Spinal cord (tissue), 10 donors: Measurements from ENCODE around the gene FDPS. TPM values are rescaled to one million over a fixed set of nuclear protein-coding genes. Genes with fewer than 3 reads are reported as not detected.

ENCODE experiments used
- DNase-seq, 6 donors: peaks; one replicate each; pipeline versions ENCODE4 v3.0.0 to v3.0.0-alpha.2; 2013 to 2015; ENCODE audit warnings: low spot score in 6 of 6, low read depth in 4 of 6
- H3K27ac ChIP-seq: one replicate; pipeline ENCODE4 v1.5.1; 2013; ENCODE audit warnings: low read depth, low read length, control low read depth
- H3K27me3 ChIP-seq: one replicate; pipeline ENCODE4 v1.6.1; 2013; ENCODE audit warnings: low read length; ENCODE audit not compliant: control insufficient read depth, insufficient read depth
- H3K36me3 ChIP-seq: one replicate; pipeline ENCODE4 v1.6.1; 2013; ENCODE audit warnings: low read length; ENCODE audit not compliant: control insufficient read depth, insufficient read depth
- H3K4me1 ChIP-seq: one replicate; pipeline ENCODE4 v1.6.1; 2013; ENCODE audit warnings: low read length; ENCODE audit not compliant: control insufficient read depth, insufficient read depth
- H3K4me3 ChIP-seq: one replicate; pipeline ENCODE4 v1.5.1; 2013; ENCODE audit warnings: low read depth, low read length, control low read depth
- H3K9me3 ChIP-seq: one replicate; pipeline ENCODE4 v1.6.1; 2013; ENCODE audit warnings: low read length; ENCODE audit not compliant: control insufficient read depth, insufficient read depth
- WGBS: methylation state at CpG from one replicate; pipeline ENCODE4 v1.1.5; 2013; ENCODE audit warnings: missing lambda C conversion rate; ENCODE audit not compliant: insufficient coverage; 5-methylcytosine and 5-hydroxymethylcytosine counted together
- polyA plus RNA-seq, 2 donors: library from polyadenylated mRNA; unstranded; fragments of 120-200 nt; gene quantifications; one replicate each; pipeline ENCODE4 v1.2.1, GENCODE V29; 2013; ENCODE audit not compliant: insufficient read length in 2 of 2
- small RNA-seq: library from RNA; depleted of rRNA; stranded (forward); fragments of <200 nt; gene quantifications from one replicate; pipeline ENCODE3, GENCODE V24; 2014; ENCODE audit warnings: low replicate concordance
- total RNA-seq, 2 donors: library from RNA; depleted of rRNA in 1 of 2; stranded (reverse); fragments of 120-200 nt in 1 of 2; fragments of >200 nt in 1 of 2; gene quantifications; one replicate each; pipeline versions ENCODE4 v1.2.3 to v1.2.4, GENCODE V29; 2013 to 2014
- donor health status: healthy.

Gene FDPS
- total and polyA plus RNA-seq, 4 donors = 144 to 249 (median 220) TPM

GRCh38 chr1:155329980-155330598, 21.4 kb downstream of the FDPS start:
- H3K4me1 ChIP-seq = peaks cover 9% of the 10 kb centered on the region
- H3K4me3 ChIP-seq = no peak overlapping the region
- H3K27ac ChIP-seq = no peak overlapping the region
- no peaks in the 10 kb centered on the region for H3K27me3 ChIP-seq
- 96% methylated on average over 10 of the region's 11 CpGs for WGBS
- DNase-seq = no peak
- H3K9me3 ChIP-seq = no peaks in the 10 kb centered on the region
- H3K36me3 ChIP-seq = peaks cover 68% of the 10 kb centered on the region

DNA sequence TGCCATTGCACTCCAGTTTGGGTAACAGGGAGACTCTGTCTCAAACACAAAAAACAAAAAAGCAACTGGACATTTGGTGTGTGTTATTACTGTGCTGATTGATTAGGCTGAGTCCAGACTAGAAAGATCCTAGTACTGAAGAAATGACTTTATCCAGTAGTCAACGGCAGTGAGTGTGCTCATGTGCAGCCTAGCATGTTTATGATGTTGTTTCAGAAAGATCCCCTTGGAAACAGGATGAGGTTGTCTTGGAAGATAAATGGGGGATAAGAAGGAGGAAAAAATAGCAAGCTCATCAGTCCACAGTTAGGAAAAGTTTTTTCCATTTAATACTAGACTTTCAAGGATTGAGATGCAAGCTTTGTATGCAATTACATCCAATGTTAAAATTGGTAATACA, 26.3 kb downstream of the FDPS start:
- Histone ChIP-seq H3K27me3 (no peaks in the 10 kb centered on the region), H3K27ac (no peak overlapping the region), H3K4me1 (no peaks in the 10 kb centered on the region), H3K4me3 (no peak overlapping the region), H3K36me3 (peaks cover 35% of the 10 kb centered on the region), H3K9me3 (no peaks in the 10 kb centered on the region)
- peak in 1 of 6 donors; percentile 9 for DNase-seq
- WGBS = 43% methylated on average over 1 of the region's 1 CpG

GRCh38 chr1:155339515-155340097, 30.9 kb downstream of the FDPS start:
- DNase-seq = no peak
- Histone ChIP-seq H3K27me3 (no peaks in the 10 kb centered on the region), H3K4me3 (no peak overlapping the region), H3K4me1 (no peaks in the 10 kb centered on the region), H3K27ac (no peak overlapping the region), H3K36me3 (peaks cover 36% of the 10 kb centered on the region), H3K9me3 (no peaks in the 10 kb centered on the region)
- WGBS = 94% methylated on average over 3 of the region's 8 CpGs

- Histone ChIP-seq H3K9me3 (no peaks in the 10 kb centered on the region), H3K27ac (no peak overlapping the region), H3K27me3 (no peaks in the 10 kb centered on the region), H3K4me3 (no peak overlapping the region), H3K4me1 (no peaks in the 10 kb centered on the region), H3K36me3 (peaks cover 50% of the 10 kb centered on the region)
- DNase-seq = no peak
- WGBS = 100% methylated on average over 3 of the region's 3 CpGs
Measured at GRCh38 chr1:155342842-155343241, 34.2 kb downstream of the FDPS start.

- no peak for DNase-seq
- H3K27ac ChIP-seq = no peak overlapping the region
- no peak overlapping the region for H3K4me3 ChIP-seq
- WGBS = 100% methylated on average over 2 of the region's 6 CpGs
- H3K27me3 ChIP-seq = no peaks in the 10 kb centered on the region
- no peaks in the 10 kb centered on the region for H3K9me3 ChIP-seq
- no peaks in the 10 kb centered on the region for H3K4me1 ChIP-seq
- H3K36me3 ChIP-seq = peaks cover 54% of the 10 kb centered on the region
Measured at GRCh38 chr1:155352631-155353030, 44.0 kb downstream of the FDPS start.

DNA sequence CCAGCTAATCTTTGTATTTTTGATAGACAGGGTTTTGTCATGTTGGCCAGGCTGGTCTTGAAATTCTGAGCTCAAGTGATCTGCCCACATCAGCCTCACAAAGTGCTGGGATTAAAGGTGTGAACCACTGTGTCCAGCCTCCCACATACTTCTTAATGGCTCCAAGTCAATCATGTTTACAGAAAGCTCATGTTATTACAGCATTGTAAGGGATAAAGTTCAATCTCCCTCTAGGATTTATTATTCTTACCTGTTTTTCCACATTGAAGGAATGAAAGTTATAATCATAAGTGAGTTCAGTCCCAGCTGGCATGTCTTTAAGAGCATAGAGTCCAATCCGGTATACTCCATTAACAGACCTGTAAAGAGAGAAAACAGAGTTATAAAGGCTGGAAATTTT, 51.4 kb downstream of the FDPS start:
- Histone ChIP-seq H3K4me3 (no peak overlapping the region), H3K4me1 (no peaks in the 10 kb centered on the region), H3K27ac (no peak overlapping the region), H3K36me3 (peaks cover 63% of the 10 kb centered on the region), H3K27me3 (no peaks in the 10 kb centered on the region), H3K9me3 (no peaks in the 10 kb centered on the region)
- no CpG with 5 or more reads among the region's 1 CpG for WGBS
- no peak for DNase-seq

Small RNAs within 50 kb of the gene (small RNA-seq; reads per million reads assigned to genes)
- gene RNU6-106P = not detected

Other genes starting within 250 kb of the FDPS start
- 10 to 100 TPM in 1 of 2 donors, 1 to 10 TPM in 1; 3.5 to 13.9 TPM for gene EFNA4, start 245.1 kb upstream of the FDPS start, total RNA-seq
- gene EFNA4, start 245.1 kb upstream of the FDPS start, polyA plus RNA-seq = 1 to 10 TPM; 5.1 to 6.8 TPM
- gene EFNA3, start 230.0 kb upstream of the FDPS start, total RNA-seq = 10 to 100 TPM; 12.3 to 13.6 TPM
- 10 to 100 TPM; 46.6 to 50.6 TPM for gene EFNA3, start 230.0 kb upstream of the FDPS start, polyA plus RNA-seq
- 10 to 100 TPM; 14.8 to 27.8 TPM for gene EFNA1, start 181.0 kb upstream of the FDPS start, total RNA-seq
- 10 to 100 TPM; 17.9 to 23.3 TPM for gene EFNA1, start 181.0 kb upstream of the FDPS start, polyA plus RNA-seq
- gene SLC50A1, start 173.0 kb upstream of the FDPS start, total RNA-seq = 10 to 100 TPM; 12.1 to 35.8 TPM
- 10 to 100 TPM; 18.2 to 26.9 TPM for gene SLC50A1, start 173.0 kb upstream of the FDPS start, polyA plus RNA-seq
- 10 to 100 TPM; 16.2 to 46.6 TPM for gene DPM3, start 168.3 kb upstream of the FDPS start, total RNA-seq
- 10 to 100 TPM; 41.7 to 47.2 TPM for gene DPM3, start 168.3 kb upstream of the FDPS start, polyA plus RNA-seq
- 100 to 1,000 TPM in 1 of 2 donors, 10 to 100 TPM in 1; 81.9 to 140 TPM for gene KRTCAP2, start 135.6 kb upstream of the FDPS start, total RNA-seq
- gene KRTCAP2, start 135.6 kb upstream of the FDPS start, polyA plus RNA-seq = 100 to 1,000 TPM; 130 to 132 TPM
- gene TRIM46, start 135.0 kb upstream of the FDPS start, total RNA-seq = 1 to 10 TPM; 6.7 to 6.8 TPM
- gene TRIM46, start 135.0 kb upstream of the FDPS start, polyA plus RNA-seq = 10 to 100 TPM; 29.5 to 37.6 TPM
- 10 to 100 TPM; 18.2 to 39.1 TPM for gene THBS3, start 101.0 kb upstream of the FDPS start, total RNA-seq
- 10 to 100 TPM; 34.4 to 57.6 TPM for gene THBS3, start 101.0 kb upstream of the FDPS start, polyA plus RNA-seq
- gene MTX1, start 100.2 kb upstream of the FDPS start, total RNA-seq = 10 to 100 TPM; 15.8 to 43.1 TPM
- gene MTX1, start 100.2 kb upstream of the FDPS start, polyA plus RNA-seq = 10 to 100 TPM; 35.8 to 40.2 TPM
- 1 to 10 TPM; 8.5 to 9.8 TPM for gene ENTREP3, start 53.4 kb upstream of the FDPS start, total RNA-seq
- 10 to 100 TPM; 30.6 to 42.5 TPM for gene ENTREP3, start 53.4 kb upstream of the FDPS start, polyA plus RNA-seq
- 10 to 100 TPM; 26.3 to 51.2 TPM for gene SCAMP3, start 46.5 kb upstream of the FDPS start, total RNA-seq
- 100 to 1,000 TPM in 1 of 2 donors, 10 to 100 TPM in 1; 89.1 to 103 TPM for gene SCAMP3, start 46.5 kb upstream of the FDPS start, polyA plus RNA-seq
- gene CLK2, start 35.4 kb upstream of the FDPS start, total RNA-seq = 10 to 100 TPM; 25.2 to 42.6 TPM
- gene CLK2, start 35.4 kb upstream of the FDPS start, polyA plus RNA-seq = 10 to 100 TPM; 49.2 to 61.1 TPM
- gene HCN3, start 31.4 kb upstream of the FDPS start, total RNA-seq = 1 to 10 TPM; 6.1 to 9.0 TPM
- 10 to 100 TPM; 28.6 to 36.0 TPM for gene HCN3, start 31.4 kb upstream of the FDPS start, polyA plus RNA-seq
- under 1 TPM; 0.11 to 0.20 TPM for gene PKLR, start 7.4 kb upstream of the FDPS start, total RNA-seq
- gene PKLR, start 7.4 kb upstream of the FDPS start, polyA plus RNA-seq = under 1 TPM; 0.14 to 0.15 TPM
- gene RUSC1, start 12.0 kb downstream of the FDPS start, total RNA-seq = 10 to 100 TPM; 28.4 to 35.1 TPM
- 100 to 1,000 TPM; 121 to 129 TPM for gene RUSC1, start 12.0 kb downstream of the FDPS start, polyA plus RNA-seq